Type B pancreatic cell (in vitro differentiated cells): ENCODE data around the gene ENOX1. TPM values are rescaled to one million over a fixed set of nuclear protein-coding genes. Genes with fewer than 3 reads are reported as not detected.

Experiments
- DNase-seq: peaks from one replicate; pipeline ENCODE4 v3.0.0; 2021; ENCODE audit warnings: mixed read lengths; ENCODE audit not compliant: unreplicated experiment; ENCODE audit errors: extremely low spot score
- H3K27ac Mint-ChIP-seq: 2 replicates; pipeline ENCODE4 v1.8.0; 2021; ENCODE audit warnings: mild to moderate bottlenecking, mixed read lengths
- H3K27me3 Mint-ChIP-seq: 2 replicates; pipeline ENCODE4 v1.8.0; 2021; ENCODE audit warnings: mixed read lengths
- H3K36me3 Mint-ChIP-seq: 2 replicates; pipeline ENCODE4 v1.8.0; 2021; ENCODE audit warnings: mixed read lengths
- H3K4me1 Mint-ChIP-seq: one replicate; pipeline ENCODE4 v1.8.0; 2021; ENCODE audit warnings: mixed read lengths; ENCODE audit not compliant: unreplicated experiment
- H3K4me3 Mint-ChIP-seq: 2 replicates; pipeline ENCODE4 v1.8.0; 2021; ENCODE audit warnings: mild to moderate bottlenecking, mixed read lengths
- H3K9me3 Mint-ChIP-seq: 2 replicates; pipeline ENCODE4 v1.8.0; 2021; ENCODE audit warnings: mixed read lengths
- total RNA-seq: library from RNA; stranded (reverse); gene quantifications from 2 replicates; pipeline ENCODE4 v1.2.1, GENCODE V29; 2021; ENCODE audit warnings: low replicate concordance
- TF ChIP-seq, protein P1 (sequence below): fragments of 200-600 bp; sonication (generic); conservative IDR thresholded peaks from 2 replicates; pipeline ENCODE4 v1.5.0; 2021; ENCODE audit warnings: antibody characterized with exemption, mild to moderate bottlenecking

Gene ENOX1
- total RNA-seq, 1 donor from 2014 or later, result 7.5 TPM

GRCh38 chr13:43304449-43304848, 482.3 kb downstream of the ENOX1 start:
- DNase-seq, result no peak
- H3K27me3 Mint-ChIP-seq, result peaks cover 9% of the 10 kb centered on the region
- H3K36me3 Mint-ChIP-seq, result no peaks in the 10 kb centered on the region
- H3K4me3 Mint-ChIP-seq, result no peak overlapping the region
- H3K4me1 Mint-ChIP-seq, result peaks cover 37% of the 10 kb centered on the region
- TF ChIP-seq, protein P1, sequence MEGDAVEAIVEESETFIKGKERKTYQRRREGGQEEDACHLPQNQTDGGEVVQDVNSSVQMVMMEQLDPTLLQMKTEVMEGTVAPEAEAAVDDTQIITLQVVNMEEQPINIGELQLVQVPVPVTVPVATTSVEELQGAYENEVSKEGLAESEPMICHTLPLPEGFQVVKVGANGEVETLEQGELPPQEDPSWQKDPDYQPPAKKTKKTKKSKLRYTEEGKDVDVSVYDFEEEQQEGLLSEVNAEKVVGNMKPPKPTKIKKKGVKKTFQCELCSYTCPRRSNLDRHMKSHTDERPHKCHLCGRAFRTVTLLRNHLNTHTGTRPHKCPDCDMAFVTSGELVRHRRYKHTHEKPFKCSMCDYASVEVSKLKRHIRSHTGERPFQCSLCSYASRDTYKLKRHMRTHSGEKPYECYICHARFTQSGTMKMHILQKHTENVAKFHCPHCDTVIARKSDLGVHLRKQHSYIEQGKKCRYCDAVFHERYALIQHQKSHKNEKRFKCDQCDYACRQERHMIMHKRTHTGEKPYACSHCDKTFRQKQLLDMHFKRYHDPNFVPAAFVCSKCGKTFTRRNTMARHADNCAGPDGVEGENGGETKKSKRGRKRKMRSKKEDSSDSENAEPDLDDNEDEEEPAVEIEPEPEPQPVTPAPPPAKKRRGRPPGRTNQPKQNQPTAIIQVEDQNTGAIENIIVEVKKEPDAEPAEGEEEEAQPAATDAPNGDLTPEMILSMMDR, result no peak
- no peak overlapping the region for H3K27ac Mint-ChIP-seq
- H3K9me3 Mint-ChIP-seq, result no peaks in the 10 kb centered on the region

- no peak overlapping the region for H3K27ac Mint-ChIP-seq
- DNase-seq, result no peak
- TF ChIP-seq, protein P1, result peak; percentile 74
- peaks cover 9% of the 10 kb centered on the region for H3K27me3 Mint-ChIP-seq
- H3K36me3 Mint-ChIP-seq, result no peaks in the 10 kb centered on the region
- H3K4me1 Mint-ChIP-seq, result peaks cover 45% of the 10 kb centered on the region
- H3K4me3 Mint-ChIP-seq, result no peak overlapping the region
- no peaks in the 10 kb centered on the region for H3K9me3 Mint-ChIP-seq
Observed at GRCh38 chr13:43303033-43303729, 483.6 kb downstream of the ENOX1 start.

DNA sequence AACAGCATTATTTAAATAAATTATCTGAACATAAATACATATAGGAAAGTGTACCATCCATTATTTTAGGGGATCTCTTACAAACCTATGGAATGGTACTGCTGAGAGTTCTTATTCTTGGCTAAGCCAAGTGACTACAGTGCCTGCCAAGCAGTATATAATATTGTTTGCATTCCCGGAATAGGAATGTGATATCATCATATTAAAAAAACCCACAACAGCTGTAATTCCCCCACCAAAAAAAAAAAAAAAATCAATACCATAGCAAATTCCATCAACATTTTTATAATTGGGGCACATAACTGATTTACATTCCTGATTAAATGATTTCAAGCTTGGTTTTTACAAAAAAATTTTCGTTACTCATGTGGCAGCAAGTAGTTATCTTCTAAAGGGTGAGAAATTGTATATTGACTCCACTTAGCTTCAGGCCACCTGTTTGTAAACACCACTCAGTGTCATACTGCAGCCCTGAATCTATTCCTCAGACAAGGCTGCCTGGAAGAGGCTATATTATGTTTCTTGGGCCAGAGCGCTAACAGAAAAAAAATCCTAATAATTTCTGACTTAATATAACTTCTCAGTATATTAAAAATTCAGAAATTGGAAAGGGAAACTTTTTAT, 485.3 kb downstream of the ENOX1 start:
- Mint-ChIP-seq H3K27me3 (peaks cover 6% of the 10 kb centered on the region), H3K9me3 (no peaks in the 10 kb centered on the region), H3K4me3 (no peak overlapping the region), H3K27ac (no peak overlapping the region), H3K4me1 (peaks cover 43% of the 10 kb centered on the region), H3K36me3 (peaks cover 4% of the 10 kb centered on the region)
- TF ChIP-seq, protein P1, result no peak
- no peak for DNase-seq

DNA sequence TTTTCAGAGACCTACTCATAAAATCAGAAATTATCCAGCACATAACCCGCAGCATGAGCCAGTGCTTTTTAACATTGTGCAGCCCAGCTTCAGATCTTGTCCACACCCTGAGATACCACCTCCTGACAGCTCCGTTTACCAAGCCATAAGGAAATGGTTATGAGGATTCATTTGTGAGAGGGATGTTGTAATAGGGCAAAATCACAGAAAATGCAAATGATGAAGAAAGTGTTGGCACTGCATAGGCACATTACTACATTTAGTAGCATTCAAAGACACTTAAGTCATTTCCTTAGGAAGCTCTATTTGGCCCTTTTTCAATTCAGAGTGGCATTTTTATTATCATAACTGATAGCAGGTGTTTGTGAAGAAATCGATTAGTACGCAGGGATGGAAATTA, 485.9 kb downstream of the ENOX1 start:
- H3K27ac Mint-ChIP-seq, result no peak overlapping the region
- no peak for DNase-seq
- TF ChIP-seq, protein P1, result no peak
- H3K4me1 Mint-ChIP-seq, result peaks cover 40% of the 10 kb centered on the region
- H3K4me3 Mint-ChIP-seq, result no peak overlapping the region
- H3K9me3 Mint-ChIP-seq, result no peaks in the 10 kb centered on the region
- peaks cover 4% of the 10 kb centered on the region for H3K36me3 Mint-ChIP-seq
- peaks cover 6% of the 10 kb centered on the region for H3K27me3 Mint-ChIP-seq

GRCh38 chr13:43299374-43299773, 487.4 kb downstream of the ENOX1 start:
- Mint-ChIP-seq H3K9me3 (no peaks in the 10 kb centered on the region), H3K4me1 (peaks cover 33% of the 10 kb centered on the region), H3K36me3 (peaks cover 4% of the 10 kb centered on the region), H3K4me3 (no peak overlapping the region), H3K27ac (no peak overlapping the region), H3K27me3 (peaks cover 6% of the 10 kb centered on the region)
- no peak for DNase-seq
- TF ChIP-seq, protein P1, result no peak
